GM18508 (cell line): ENCODE measurements around the gene SELENOS.

Experiments used
- ATAC-seq: cut with Tn5 transposase; IDR thresholded peaks from one replicate; pipeline ENCODE4 v1.9.1; 2021; ENCODE audit warnings: moderate number of reproducible peaks; ENCODE audit not compliant: insufficient read depth, unreplicated experiment

SELENOS gene

GRCh38 chr15:101277038-101277822 lies at the start of gene SELENOS:
Gene SELENOS, minus strand, starts transcription at chr15:101277485. Its CDS starts 68 bp downstream, at chr15:101277417.
- no peak for ATAC-seq

- no peak for ATAC-seq
Observed at GRCh38 chr15:101326462-101327146, 49.3 kb upstream of the SELENOS start.

- ATAC-seq, result no peak
Observed at GRCh38 chr15:101326026-101326315, 48.7 kb upstream of the SELENOS start.

- ATAC-seq, result no peak
Observed at GRCh38 chr15:101325263-101326025, 48.2 kb upstream of the SELENOS start.

- no peak for ATAC-seq
Observed at GRCh38 chr15:101324524-101325177, 47.4 kb upstream of the SELENOS start.

GRCh38 chr15:101323793-101324523 lies 46.7 kb upstream of the SELENOS start:
- no peak for ATAC-seq

GRCh38 chr15:101322854-101323477 lies 45.7 kb upstream of the SELENOS start:
- ATAC-seq, result no peak

- ATAC-seq, result no peak
Observed at GRCh38 chr15:101322016-101322695, 44.9 kb upstream of the SELENOS start.

- ATAC-seq, result no peak
Observed at GRCh38 chr15:101320501-101321052, 43.3 kb upstream of the SELENOS start.

GRCh38 chr15:101318839-101319238 lies 41.6 kb upstream of the SELENOS start:
- ATAC-seq, result no peak

GRCh38 chr15:101318147-101318819 lies 41.0 kb upstream of the SELENOS start:
- no peak for ATAC-seq

- no peak for ATAC-seq
Observed at GRCh38 chr15:101317336-101317872, 40.1 kb upstream of the SELENOS start.

GRCh38 chr15:101316529-101316928 lies 39.2 kb upstream of the SELENOS start:
- ATAC-seq, result no peak

- no peak for ATAC-seq
Observed at GRCh38 chr15:101315736-101316135, 38.5 kb upstream of the SELENOS start.

- no peak for ATAC-seq
Observed at GRCh38 chr15:101314336-101315125, 37.2 kb upstream of the SELENOS start.

GRCh38 chr15:101313041-101313761 lies 35.9 kb upstream of the SELENOS start:
- ATAC-seq, result no peak
